Measurements from ENCODE around the gene ABCA2.

DNA sequence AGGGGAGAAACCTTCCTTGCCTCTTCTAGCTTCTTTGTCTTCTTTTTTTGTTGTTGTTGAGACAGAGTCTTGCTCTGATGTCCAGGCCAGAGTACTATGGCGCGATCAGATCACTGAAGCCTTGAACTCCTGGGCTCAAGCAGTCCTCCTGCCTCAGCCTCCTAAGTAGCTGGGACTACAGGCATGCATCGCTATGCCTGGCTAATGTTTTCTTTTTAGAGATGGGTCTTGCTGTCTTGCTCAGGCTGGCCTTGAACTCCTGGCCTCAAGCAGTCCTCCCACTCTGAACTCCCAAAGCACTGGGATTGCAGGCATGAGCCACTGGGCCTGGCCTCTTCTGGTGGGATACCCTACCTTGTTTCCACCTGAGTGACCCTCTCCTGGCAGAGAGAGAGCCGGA, 39.2 kb downstream of the ABCA2 start:
- TF ChIP-seq, protein P1, sequence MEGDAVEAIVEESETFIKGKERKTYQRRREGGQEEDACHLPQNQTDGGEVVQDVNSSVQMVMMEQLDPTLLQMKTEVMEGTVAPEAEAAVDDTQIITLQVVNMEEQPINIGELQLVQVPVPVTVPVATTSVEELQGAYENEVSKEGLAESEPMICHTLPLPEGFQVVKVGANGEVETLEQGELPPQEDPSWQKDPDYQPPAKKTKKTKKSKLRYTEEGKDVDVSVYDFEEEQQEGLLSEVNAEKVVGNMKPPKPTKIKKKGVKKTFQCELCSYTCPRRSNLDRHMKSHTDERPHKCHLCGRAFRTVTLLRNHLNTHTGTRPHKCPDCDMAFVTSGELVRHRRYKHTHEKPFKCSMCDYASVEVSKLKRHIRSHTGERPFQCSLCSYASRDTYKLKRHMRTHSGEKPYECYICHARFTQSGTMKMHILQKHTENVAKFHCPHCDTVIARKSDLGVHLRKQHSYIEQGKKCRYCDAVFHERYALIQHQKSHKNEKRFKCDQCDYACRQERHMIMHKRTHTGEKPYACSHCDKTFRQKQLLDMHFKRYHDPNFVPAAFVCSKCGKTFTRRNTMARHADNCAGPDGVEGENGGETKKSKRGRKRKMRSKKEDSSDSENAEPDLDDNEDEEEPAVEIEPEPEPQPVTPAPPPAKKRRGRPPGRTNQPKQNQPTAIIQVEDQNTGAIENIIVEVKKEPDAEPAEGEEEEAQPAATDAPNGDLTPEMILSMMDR (IDR thresholded peaks at IDR 0.05; ENCODE audit: low read length) = no peak
- TF ChIP-seq EZH2 (IDR thresholded peaks at IDR 0.05; ENCODE audit: borderline replicate concordance, low read length) = no peak
